Measurements from ENCODE around the gene GGA2.

GGA2 gene

DNA sequence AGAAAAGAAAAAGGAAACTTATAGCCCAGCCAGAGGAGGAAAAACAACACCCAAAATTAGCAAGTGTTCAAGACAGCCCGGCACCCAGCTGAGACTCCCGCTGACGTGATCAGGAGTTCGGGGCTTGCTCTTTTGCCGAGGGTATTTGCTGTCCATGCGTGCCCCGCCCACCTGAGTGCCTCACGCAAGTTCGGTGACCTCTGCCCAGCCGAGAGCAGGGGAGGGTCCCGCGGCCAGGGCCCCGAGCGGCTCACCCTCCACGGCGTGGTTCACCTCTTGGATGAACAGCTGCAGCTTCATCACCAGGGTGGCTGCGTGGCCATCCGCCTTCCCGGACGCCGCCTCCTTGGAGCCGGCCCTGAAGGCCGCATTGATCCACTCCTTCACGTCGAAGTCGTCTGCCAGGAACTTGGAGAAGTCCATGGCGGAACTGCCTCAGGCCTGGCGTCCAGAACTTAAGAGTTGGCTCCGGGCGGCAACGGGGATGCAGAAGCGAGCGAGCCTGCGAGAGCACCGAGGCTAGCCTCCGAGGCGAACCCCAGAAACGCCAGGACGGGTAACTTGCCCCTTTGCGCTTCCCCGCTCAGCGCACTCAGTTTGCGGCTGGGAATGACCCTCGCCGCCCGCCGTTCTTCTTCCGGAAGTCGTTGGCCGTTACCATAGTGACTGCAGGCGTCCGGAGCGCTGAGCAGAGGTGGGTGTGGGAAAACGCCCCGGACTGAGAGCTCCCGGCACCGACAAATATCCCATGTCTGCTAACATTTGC is 57.5 kb downstream of the GGA2 start, which contains the start of gene COG7 (continued):
- TF ChIP-seq MZF1 (tag by site-specific recombination; IDR thresholded peaks at IDR 0.05; ENCODE audit: borderline replicate concordance) (no peak), ZNF155 (tag by site-specific recombination; IDR thresholded peaks at IDR 0.05) (no peak), ZNF792 (tag by site-specific recombination; IDR thresholded peaks at IDR 0.05) (no peak; the same call in 1 of the 2 replicates), EGR2 (tag by site-specific recombination; IDR thresholded peaks at IDR 0.05; ENCODE audit: low read depth) (peak; percentile 37), KLF9 (tag by site-specific recombination; IDR thresholded peaks at IDR 0.05; ENCODE audit: low read depth) (peak; percentile 91), KLF8 (tag by site-specific recombination; IDR thresholded peaks at IDR 0.05) (peak; percentile 55; the same call in 1 of the 2 replicates), PRDM1 (tag by site-specific recombination; IDR thresholded peaks at IDR 0.05) (no peak), GLI4 (tag by site-specific recombination; IDR thresholded peaks at IDR 0.05) (peak; percentile 99), ZNF626 (tag by site-specific recombination; IDR thresholded peaks at IDR 0.05) (no peak), ZNF214 (tag by site-specific recombination; IDR thresholded peaks at IDR 0.05; ENCODE audit: borderline replicate concordance) (no peak), GLI2 (tag by site-specific recombination; IDR thresholded peaks at IDR 0.05; ENCODE audit: borderline replicate concordance, low read depth) (no peak), ZNF184 (tag by site-specific recombination; IDR thresholded peaks at IDR 0.05) (0 out of 2 replicates have a peak, but pooled peaks have one; percentile 59), ZNF335 (tag by site-specific recombination; conservative IDR thresholded peaks at IDR 0.05) (peak; percentile 96), SP3 (tag by site-specific recombination; IDR thresholded peaks at IDR 0.05) (peak; percentile 71; the same call in 1 of the 2 replicates), ZNF239 (tag by site-specific recombination; IDR thresholded peaks at IDR 0.05) (no peak), ZFHX2 (tag by site-specific recombination; conservative IDR thresholded peaks at IDR 0.05) (peak; percentile 56), ZSCAN30 (tag by site-specific recombination; IDR thresholded peaks at IDR 0.05) (peak; percentile 83), ZFP69B (tag by site-specific recombination; IDR thresholded peaks at IDR 0.05) (peak; percentile 59; the same call in 1 of the 2 replicates)
- TF ChIP-seq, protein P1, sequence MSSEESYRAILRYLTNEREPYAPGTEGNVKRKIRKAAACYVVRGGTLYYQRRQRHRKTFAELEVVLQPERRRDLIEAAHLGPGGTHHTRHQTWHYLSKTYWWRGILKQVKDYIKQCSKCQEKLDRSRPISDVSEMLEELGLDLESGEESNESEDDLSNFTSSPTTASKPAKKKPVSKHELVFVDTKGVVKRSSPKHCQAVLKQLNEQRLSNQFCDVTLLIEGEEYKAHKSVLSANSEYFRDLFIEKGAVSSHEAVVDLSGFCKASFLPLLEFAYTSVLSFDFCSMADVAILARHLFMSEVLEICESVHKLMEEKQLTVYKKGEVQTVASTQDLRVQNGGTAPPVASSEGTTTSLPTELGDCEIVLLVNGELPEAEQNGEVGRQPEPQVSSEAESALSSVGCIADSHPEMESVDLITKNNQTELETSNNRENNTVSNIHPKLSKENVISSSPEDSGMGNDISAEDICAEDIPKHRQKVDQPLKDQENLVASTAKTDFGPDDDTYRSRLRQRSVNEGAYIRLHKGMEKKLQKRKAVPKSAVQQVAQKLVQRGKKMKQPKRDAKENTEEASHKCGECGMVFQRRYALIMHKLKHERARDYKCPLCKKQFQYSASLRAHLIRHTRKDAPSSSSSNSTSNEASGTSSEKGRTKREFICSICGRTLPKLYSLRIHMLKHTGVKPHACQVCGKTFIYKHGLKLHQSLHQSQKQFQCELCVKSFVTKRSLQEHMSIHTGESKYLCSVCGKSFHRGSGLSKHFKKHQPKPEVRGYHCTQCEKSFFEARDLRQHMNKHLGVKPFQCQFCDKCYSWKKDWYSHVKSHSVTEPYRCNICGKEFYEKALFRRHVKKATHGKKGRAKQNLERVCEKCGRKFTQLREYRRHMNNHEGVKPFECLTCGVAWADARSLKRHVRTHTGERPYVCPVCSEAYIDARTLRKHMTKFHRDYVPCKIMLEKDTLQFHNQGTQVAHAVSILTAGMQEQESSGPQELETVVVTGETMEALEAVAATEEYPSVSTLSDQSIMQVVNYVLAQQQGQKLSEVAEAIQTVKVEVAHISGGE (tag by site-specific recombination; conservative IDR thresholded peaks at IDR 0.05; ENCODE audit: low read depth): peak; percentile 87
- TF ChIP-seq, protein P2, sequence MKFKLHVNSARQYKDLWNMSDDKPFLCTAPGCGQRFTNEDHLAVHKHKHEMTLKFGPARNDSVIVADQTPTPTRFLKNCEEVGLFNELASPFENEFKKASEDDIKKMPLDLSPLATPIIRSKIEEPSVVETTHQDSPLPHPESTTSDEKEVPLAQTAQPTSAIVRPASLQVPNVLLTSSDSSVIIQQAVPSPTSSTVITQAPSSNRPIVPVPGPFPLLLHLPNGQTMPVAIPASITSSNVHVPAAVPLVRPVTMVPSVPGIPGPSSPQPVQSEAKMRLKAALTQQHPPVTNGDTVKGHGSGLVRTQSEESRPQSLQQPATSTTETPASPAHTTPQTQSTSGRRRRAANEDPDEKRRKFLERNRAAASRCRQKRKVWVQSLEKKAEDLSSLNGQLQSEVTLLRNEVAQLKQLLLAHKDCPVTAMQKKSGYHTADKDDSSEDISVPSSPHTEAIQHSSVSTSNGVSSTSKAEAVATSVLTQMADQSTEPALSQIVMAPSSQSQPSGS (tag by site-specific recombination; IDR thresholded peaks at IDR 0.05; ENCODE audit: low read depth): 0 out of 2 replicates have a peak, but pooled peaks have one; percentile 5
- TF ChIP-seq, protein P3, sequence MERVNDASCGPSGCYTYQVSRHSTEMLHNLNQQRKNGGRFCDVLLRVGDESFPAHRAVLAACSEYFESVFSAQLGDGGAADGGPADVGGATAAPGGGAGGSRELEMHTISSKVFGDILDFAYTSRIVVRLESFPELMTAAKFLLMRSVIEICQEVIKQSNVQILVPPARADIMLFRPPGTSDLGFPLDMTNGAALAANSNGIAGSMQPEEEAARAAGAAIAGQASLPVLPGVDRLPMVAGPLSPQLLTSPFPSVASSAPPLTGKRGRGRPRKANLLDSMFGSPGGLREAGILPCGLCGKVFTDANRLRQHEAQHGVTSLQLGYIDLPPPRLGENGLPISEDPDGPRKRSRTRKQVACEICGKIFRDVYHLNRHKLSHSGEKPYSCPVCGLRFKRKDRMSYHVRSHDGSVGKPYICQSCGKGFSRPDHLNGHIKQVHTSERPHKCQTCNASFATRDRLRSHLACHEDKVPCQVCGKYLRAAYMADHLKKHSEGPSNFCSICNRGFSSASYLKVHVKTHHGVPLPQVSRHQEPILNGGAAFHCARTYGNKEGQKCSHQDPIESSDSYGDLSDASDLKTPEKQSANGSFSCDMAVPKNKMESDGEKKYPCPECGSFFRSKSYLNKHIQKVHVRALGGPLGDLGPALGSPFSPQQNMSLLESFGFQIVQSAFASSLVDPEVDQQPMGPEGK (tag by site-specific recombination; IDR thresholded peaks at IDR 0.05): peak; percentile 65; the same call in 1 of the 2 replicates
- TF ChIP-seq, protein P4, sequence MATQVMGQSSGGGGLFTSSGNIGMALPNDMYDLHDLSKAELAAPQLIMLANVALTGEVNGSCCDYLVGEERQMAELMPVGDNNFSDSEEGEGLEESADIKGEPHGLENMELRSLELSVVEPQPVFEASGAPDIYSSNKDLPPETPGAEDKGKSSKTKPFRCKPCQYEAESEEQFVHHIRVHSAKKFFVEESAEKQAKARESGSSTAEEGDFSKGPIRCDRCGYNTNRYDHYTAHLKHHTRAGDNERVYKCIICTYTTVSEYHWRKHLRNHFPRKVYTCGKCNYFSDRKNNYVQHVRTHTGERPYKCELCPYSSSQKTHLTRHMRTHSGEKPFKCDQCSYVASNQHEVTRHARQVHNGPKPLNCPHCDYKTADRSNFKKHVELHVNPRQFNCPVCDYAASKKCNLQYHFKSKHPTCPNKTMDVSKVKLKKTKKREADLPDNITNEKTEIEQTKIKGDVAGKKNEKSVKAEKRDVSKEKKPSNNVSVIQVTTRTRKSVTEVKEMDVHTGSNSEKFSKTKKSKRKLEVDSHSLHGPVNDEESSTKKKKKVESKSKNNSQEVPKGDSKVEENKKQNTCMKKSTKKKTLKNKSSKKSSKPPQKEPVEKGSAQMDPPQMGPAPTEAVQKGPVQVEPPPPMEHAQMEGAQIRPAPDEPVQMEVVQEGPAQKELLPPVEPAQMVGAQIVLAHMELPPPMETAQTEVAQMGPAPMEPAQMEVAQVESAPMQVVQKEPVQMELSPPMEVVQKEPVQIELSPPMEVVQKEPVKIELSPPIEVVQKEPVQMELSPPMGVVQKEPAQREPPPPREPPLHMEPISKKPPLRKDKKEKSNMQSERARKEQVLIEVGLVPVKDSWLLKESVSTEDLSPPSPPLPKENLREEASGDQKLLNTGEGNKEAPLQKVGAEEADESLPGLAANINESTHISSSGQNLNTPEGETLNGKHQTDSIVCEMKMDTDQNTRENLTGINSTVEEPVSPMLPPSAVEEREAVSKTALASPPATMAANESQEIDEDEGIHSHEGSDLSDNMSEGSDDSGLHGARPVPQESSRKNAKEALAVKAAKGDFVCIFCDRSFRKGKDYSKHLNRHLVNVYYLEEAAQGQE (tag by site-specific recombination; IDR thresholded peaks at IDR 0.05): peak; percentile 43; the same call in 1 of the 2 replicates
- TF ChIP-seq, protein P5, sequence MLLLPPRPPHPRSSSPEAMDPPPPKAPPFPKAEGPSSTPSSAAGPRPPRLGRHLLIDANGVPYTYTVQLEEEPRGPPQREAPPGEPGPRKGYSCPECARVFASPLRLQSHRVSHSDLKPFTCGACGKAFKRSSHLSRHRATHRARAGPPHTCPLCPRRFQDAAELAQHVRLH (tag by site-specific recombination; IDR thresholded peaks at IDR 0.05): peak; percentile 68; the same call in 1 of the 2 replicates

Measured in HEK293 (cell line).